ENCODE results near the gene C9orf78.

DNA sequence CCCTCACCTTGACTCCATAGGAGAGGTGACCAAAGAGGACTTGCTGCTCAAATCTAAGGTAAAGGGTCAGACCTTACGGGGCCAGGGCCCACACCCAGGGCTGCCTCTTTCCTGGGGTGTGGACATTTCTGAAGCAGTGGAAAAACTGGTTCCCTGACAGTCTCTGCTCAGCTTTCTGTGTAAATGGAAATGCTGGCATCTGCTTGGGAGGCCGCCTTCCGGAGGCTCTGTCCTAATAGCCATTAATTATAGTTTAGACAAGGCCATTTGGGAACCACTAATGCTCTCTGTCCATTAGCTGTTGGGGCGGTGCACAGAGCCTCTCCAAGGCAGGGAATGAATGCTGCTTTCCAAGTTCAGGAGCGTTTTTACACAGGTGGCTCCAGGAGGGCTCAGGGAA is 17.5 kb upstream of the C9orf78 start:
- TF ChIP-seq CTCF (IDR thresholded peaks at IDR 0.05) (no peak), POLR2A (IDR thresholded peaks at IDR 0.05) (no peak), POLR2AphosphoS5 (IDR thresholded peaks at IDR 0.05) (no peak)

Data from suprapubic skin (tissue), 4 donors.